GM18867 (cell line): ENCODE results near the gene WRAP53.

ENCODE experiments used
- ATAC-seq: cut with Tn5 transposase; IDR thresholded peaks from one replicate; pipeline ENCODE4 v1.9.1; 2021; ENCODE audit warnings: mild to moderate bottlenecking, moderate library complexity; ENCODE audit not compliant: unreplicated experiment

Gene WRAP53

DNA sequence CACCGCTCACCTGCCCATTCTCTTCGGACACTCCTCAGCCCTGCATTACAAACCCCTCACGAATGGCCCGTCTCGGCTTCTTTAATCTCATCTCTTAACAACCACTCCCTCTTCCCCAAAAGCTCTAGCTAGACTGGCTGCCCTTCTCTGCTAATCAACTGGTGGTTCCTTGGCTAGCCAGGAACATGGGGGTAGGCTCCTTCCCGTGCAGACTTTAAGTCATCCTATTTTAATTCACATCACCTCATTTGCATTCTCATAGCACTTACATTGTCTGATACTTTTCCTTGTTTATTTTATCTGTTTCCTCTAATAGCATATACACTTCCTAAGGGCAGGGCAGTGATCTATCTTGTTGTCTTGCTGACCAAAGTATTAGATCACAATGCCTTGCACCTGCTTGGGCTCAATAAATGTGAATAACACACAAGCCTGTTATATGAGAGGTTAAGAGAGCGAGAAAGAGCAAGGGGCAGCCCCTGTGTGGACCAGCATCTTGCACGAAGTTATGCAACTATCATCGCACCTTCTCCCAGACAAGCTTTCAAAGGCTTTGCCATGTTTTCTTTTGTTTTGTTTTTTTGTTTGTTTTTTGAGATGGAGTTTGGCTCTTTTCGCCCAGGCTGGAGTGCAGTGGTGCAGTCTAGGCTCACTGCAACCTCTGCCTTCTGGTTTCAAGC lies 10.7 kb upstream of the WRAP53 start:
- ATAC-seq: no peak

DNA sequence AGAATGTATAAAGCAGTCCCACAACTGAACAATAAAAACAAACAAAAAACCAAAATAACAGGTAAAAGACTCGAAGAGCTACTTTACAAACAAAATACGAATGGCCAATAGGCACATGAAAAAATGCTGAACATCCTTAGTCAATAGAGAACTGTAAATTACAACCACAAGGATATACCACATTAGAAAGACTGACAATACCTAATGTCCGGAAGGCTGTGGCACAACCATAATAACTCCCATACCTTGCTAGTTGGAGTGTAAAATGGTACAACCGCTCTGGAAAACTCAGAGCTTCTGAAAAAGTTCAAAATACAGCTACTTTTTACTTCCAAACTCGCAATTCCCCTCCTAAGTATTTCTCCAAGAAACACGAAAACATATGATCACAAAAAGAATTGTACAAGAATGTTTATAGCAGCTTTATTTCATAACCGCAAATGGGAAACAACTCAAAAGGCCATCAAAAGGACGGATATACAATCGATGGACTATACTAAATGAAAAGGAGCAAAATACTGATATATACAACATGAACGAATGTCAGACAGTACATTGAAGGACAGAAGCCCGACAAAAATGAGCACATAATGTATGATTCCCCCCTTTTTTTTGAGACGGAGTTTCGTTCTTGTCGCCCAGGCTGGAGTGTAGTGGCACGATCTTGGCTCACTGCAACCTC lies 3.3 kb upstream of the WRAP53 start:
- no peak for ATAC-seq

DNA sequence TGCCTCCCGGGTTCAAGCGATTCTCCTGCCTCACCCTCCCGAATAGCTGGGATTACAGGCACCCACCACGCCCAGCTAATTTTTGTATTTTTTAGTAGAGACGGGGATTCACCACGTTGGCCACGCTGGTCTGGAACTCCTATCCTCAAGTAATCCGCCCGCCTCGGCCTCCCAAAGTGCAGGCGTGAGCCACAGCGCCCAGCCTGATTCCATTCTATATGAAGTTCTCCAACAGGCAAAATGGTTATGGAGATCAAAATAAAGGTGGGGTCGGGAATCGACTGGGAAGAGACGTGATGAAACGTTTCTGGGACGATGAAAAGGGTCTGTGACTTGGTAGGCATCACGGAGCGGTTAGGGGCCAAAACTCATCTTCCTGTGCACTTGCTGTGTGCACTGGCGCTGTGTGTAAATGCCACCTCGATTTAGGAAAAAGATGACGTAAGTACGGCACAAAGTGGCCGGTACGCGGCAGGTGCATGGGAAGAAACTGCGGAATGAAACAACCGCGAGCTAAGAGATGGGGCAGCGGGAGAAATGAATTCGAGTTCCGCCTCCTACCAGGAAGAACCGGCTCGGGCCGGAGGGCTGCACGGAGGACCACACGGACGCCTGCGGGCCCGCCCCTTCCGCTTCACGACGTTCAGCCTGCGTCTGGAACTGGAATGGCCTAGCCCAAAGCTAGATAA lies 2.6 kb upstream of the WRAP53 start:
- peak; percentile 52 for ATAC-seq

- peak; percentile 46 for ATAC-seq
Measured at GRCh38 chr17:7686222-7687071, 1.8 kb upstream of the WRAP53 start.

DNA sequence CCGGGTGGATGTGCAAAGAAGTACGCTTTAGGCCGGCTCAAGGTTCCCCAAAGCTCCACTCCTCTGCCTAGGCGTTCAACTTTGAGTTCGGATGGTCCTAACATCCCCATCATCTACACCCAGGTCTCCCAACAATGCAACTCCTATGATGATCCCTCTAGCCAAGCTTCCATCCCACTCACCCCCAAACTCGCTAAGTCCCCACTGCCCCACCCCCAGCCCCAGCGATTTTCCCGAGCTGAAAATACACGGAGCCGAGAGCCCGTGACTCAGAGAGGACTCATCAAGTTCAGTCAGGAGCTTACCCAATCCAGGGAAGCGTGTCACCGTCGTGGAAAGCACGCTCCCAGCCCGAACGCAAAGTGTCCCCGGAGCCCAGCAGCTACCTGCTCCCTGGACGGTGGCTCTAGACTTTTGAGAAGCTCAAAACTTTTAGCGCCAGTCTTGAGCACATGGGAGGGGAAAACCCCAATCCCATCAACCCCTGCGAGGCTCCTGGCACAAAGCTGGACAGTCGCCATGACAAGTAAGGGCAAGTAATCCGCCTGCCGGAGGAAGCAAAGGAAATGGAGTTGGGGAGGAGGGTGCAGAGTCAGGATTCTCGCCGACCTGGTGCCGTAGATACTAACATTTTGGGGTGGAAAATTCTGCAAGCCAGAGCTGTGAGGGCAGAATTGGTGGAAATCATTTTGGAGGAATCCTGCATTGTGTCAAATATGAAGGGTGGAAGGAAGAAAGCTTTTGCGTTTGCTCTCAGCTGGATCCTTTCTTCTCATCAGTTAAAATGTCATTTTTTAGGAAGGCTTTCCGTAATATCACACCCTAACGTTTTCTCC lies 987 bp upstream of the WRAP53 start, which contains the start of gene TP53:
TSS of gene TP53 (minus strand) at position 419 of the 836 bp plus-strand sequence. CDS start 10,896 bp downstream, outside the sequence.
- ATAC-seq: peak; percentile 33

DNA sequence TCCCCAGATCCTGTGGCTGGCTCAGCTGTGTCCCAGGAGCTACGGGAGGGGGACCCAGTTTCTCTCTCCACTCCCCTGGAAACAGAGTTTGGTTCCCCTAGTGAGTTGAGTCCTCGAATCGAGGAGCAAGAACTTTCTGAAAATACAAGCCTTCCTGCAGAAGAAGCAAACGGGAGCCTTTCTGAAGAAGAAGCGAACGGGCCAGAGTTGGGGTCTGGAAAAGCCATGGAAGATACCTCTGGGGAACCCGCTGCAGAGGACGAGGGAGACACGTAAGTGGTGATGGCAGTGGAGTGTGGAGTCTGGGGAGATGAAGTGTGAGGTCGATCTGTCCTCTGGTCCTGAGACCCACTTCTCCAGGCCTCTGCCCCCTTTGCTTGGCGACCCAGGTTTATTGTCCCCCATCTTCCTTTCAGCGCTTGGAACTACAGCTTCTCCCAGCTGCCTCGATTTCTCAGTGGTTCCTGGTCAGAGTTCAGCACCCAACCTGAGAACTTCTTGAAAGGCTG lies 585 bp downstream of the WRAP53 start:
- ATAC-seq: no peak

DNA sequence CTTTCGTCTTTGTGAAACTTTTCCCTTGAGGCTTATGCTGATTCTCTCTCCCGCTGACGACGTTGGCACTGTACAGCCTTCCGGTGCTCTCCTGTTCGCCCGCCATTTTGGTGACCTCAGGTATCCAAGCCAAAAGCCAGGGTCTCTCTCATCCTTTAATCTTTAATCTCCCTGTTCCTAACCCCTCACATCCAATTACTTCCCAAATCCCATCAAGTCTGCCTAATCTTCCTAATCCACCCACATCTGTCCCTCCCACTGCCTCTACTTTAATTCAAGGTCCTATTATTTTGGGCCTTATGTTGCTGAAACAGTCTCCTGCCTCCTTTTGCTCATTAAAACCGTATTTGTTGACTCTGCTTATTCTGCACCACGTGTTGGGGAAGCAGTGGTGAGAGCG lies 7.3 kb downstream of the WRAP53 start:
- no peak for ATAC-seq

- no peak for ATAC-seq
Measured at GRCh38 chr17:7697828-7698588, 9.7 kb downstream of the WRAP53 start.

- no peak for ATAC-seq
Measured at GRCh38 chr17:7700510-7700909, 12.2 kb downstream of the WRAP53 start.

DNA sequence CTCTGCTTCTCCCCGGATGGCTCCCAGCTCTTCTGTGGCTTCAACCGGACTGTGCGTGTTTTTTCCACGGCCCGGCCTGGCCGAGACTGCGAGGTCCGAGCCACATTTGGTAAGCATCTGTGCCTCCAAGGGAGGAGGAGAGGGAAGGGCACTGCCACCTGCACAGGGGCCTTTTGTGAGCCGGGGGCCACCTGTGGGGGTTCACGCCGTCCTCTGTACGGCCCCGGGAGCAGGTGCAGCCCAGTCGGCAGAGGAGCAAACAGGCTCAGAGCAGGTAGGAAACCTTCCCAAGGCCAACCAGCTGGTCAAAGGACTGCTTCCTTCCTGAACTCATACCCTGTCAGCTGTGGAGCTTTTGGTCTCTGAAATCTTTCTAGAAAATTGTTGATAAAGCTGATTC lies 13.4 kb downstream of the WRAP53 start:
- no peak for ATAC-seq

DNA sequence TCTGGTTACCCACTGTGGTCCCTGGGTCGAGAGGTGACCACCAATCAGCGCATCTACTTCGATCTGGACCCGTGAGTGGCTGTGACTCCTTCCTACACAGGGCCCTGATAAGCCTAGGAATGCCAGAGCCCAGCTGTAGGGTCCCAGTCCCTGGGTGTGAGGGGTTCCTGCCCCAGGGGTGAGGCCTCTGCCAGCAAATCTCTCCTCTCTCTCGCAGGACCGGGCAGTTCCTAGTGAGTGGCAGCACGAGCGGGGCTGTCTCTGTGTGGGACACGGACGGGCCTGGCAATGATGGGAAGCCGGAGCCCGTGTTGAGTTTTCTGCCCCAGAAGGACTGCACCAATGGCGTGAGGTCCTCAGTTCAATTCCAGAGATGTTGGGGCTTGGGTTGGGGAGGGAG lies 14.5 kb downstream of the WRAP53 start:
- no peak for ATAC-seq

- no peak for ATAC-seq
Measured at GRCh38 chr17:7703584-7704479, 15.6 kb downstream of the WRAP53 start.

GRCh38 chr17:7704601-7705268 lies 16.5 kb downstream of the WRAP53 start, which contains the start of gene EFNB3:
Gene EFNB3, plus strand, starts transcription at chr17:7705202. Its CDS starts 397 bp downstream, at chr17:7705599.
- no peak for ATAC-seq

DNA sequence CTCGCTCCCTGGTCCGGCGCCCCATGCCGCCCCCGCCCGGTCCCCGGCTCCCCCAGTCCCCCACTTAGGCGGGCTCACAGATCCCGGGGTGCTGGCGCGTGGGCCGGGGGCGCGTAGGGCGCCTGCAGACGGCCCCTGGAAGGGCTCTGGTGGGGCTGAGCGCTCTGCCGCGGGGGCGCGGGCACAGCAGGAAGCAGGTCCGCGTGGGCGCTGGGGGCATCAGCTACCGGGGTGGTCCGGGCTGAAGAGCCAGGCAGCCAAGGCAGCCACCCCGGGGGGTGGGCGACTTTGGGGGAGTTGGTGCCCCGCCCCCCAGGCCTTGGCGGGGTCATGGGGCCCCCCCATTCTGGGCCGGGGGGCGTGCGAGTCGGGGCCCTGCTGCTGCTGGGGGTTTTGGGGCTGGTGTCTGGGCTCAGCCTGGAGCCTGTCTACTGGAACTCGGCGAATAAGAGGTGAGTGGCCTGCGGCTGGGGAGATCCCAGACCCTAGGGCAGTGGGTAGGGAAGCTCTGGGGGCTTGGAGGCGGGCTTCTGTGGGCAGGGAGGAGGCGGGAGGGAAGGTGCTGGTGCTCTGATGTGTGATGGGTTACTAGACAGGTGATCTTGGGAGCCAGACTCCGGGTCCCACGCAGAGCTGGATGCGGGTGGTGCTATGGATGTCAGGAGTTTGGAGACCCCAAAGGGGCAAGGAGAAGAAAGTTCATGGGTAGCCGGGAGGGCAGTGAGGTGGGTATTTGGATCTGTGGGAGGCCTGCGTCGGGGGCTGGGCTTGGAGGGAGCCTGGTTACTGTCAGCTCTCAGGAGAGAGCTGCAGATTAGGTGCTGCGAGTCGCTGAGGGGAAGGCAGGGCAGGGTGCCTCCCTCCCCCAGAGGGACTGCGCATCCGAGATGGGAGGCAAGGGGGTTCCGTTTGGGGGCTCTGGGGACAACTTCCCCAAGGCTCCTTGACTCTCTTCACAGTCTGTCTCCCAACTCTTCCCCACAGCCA lies 17.3 kb downstream of the WRAP53 start:
- ATAC-seq: no peak

GRCh38 chr17:7706631-7707354 lies 18.5 kb downstream of the WRAP53 start:
- no peak for ATAC-seq

DNA sequence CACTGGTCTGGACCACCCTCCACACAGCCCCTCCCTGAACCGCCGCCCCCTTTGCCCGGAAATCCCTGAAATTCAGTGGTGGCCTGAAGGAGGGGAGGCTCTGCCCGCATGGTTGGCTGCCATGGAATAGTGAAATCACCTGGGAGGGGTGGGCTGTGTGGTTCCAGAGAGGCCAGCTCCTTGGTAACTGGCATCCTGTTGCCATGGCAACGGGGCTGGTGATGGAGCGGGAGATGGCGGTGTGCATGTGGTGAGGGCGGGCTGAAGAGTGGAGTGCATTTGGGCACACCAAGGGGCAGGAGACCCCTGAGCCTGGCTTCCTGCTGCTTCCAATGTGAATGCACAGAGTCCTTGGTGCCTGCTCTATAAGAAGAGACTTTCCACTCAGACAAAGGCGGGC lies 19.2 kb downstream of the WRAP53 start:
- ATAC-seq: no peak
